Smooth muscle cell (in vitro differentiated cells): ENCODE measurements around the gene TP53I3. TPM values are rescaled to one million over a fixed set of nuclear protein-coding genes. Genes with fewer than 3 reads are reported as not detected.

Experiments
- DNase-seq: peaks from one replicate; lab custom pipeline; 2025; ENCODE audit not compliant: unreplicated experiment; lab: John Stamatoyannopoulos, UW
- H2AFZ ChIP-seq: fragments of 200-600 bp; sonication (generic); 2 replicates; pipeline ENCODE4 v1.6.0; 2016; ENCODE audit warnings: antibody characterized with exemption, low read depth, mild to moderate bottlenecking
- H3F3A ChIP-seq: fragments of 200-600 bp; sonication (generic); 2 replicates; pipeline ENCODE4 v1.6.0; 2017; ENCODE audit warnings: antibody characterized with exemption, low read depth
- H3K27ac ChIP-seq: fragments of 200-600 bp; sonication (generic); 2 replicates; pipeline ENCODE4 v1.5.1; 2016; ENCODE audit warnings: low read depth, mild to moderate bottlenecking
- H3K27me3 ChIP-seq: fragments of 200-600 bp; sonication (generic); 2 replicates; pipeline ENCODE4 v1.6.1; 2016; ENCODE audit warnings: low read depth, mild to moderate bottlenecking
- H3K36me3 ChIP-seq: fragments of 200-600 bp; sonication (generic); 2 replicates; pipeline ENCODE4 v1.5.1; 2016; ENCODE audit warnings: low read depth
- H3K4me1 ChIP-seq: fragments of 200-600 bp; sonication (generic); 2 replicates; pipeline ENCODE4 v1.5.1; 2016; ENCODE audit warnings: low read depth
- H3K4me2 ChIP-seq: fragments of 200-600 bp; sonication (generic); 2 replicates; pipeline ENCODE4 v1.6.0; 2016; ENCODE audit warnings: mild to moderate bottlenecking
- H3K4me3 ChIP-seq: fragments of 200-600 bp; sonication (generic); 2 replicates; pipeline ENCODE4 v1.5.1; 2016; ENCODE audit warnings: mild to moderate bottlenecking
- H3K79me2 ChIP-seq: fragments of 200-600 bp; sonication (generic); 2 replicates; pipeline ENCODE4 v1.6.0; 2016; ENCODE audit warnings: low read depth, mild to moderate bottlenecking
- H3K9ac ChIP-seq: fragments of 200-600 bp; sonication (generic); 2 replicates; pipeline ENCODE4 v1.6.0; 2016; ENCODE audit warnings: low read depth
- H3K9me3 ChIP-seq: fragments of 200-600 bp; sonication (generic); replicated peaks from 2 replicates; pipeline ENCODE4 v1.5.1; 2016; ENCODE audit warnings: low read depth
- H4K20me1 ChIP-seq: fragments of 200-600 bp; sonication (generic); 2 replicates; pipeline ENCODE4 v1.6.0; 2016; ENCODE audit warnings: low read depth
- CTCF ChIP-seq: fragments of 200-600 bp; sonication (generic); IDR thresholded peaks from 2 replicates; pipeline ENCODE4 v1.5.1; 2017; ENCODE audit warnings: borderline replicate concordance, mild to moderate bottlenecking, antibody characterized with exemption; ENCODE audit not compliant: insufficient read depth, poor library complexity, severe bottlenecking
- WGBS: methylation state at CpG from one replicate; pipeline ENCODE4 v1.1.7; 2016; ENCODE audit warnings: low lambda C conversion rate; 5-methylcytosine and 5-hydroxymethylcytosine counted together
- polyA plus RNA-seq: library from polyadenylated mRNA; unstranded; fragments of >200 nt; fragmentation: Nextera tagmentation; extraction: Ambion mirVana; gene quantifications from 2 replicates; pipeline ENCODE4 v1.2.1, GENCODE V29; 2016
- total RNA-seq: library from RNA; depleted of rRNA; stranded (reverse); fragments of >200 nt; gene quantifications from 2 replicates; pipeline ENCODE4 v1.2.3, GENCODE V29; 2014

The TP53I3 gene
- total and polyA plus RNA-seq, 2 experiments from 2014 or later: 24.9 to 56.3 TPM

DNA sequence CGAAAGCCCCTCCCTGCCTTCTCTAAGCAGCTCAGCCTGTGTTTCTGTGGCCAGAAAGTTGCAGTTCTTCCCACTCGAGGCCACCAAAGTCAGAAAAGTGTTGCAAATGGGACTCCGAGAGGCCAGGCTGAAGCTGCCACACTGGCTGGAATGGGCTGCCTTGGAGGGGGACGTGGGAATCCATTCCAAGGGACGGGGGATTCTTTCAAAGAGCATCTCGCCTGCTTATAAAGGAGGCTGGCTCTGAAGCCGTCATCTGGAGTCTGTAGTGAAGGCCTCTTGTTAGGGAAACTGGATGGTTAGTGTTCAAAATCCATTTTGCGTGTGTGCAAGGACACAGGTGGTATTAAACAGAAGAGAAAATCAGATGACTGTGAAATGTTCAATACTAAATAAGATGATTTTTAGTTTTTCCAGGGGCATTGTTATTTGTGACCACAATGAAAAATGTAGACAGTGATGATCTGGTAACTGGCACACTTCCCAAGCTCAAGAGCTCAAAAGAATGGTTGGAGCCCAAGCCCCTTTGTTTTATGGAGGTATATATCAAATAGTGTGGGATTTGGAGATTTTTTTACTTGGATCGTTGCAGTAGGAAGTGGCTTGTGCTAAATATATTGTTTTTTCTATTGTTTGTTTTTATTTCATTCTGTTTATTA, 39.4 kb upstream of the TP53I3 start:
- Histone ChIP-seq H3K27me3 (no peaks in the 10 kb centered on the region), H3K9me3 (no peaks in the 10 kb centered on the region), H3K4me2 (peak overlapping the region; percentile 93), H3K36me3 (no peaks in the 10 kb centered on the region), H3K27ac (peak overlapping the region; percentile 73), H3K4me1 (peaks cover 19% of the 10 kb centered on the region), H3K4me3 (peak overlapping the region; percentile 87), H2AFZ (peak overlapping the region; percentile 79), H3K79me2 (peaks cover 13% of the 10 kb centered on the region), H3K9ac (peak overlapping the region; percentile 69), H3F3A (peaks cover 6% of the 10 kb centered on the region), H4K20me1 (no peaks in the 10 kb centered on the region)
- 18% methylated on average over 9 of the region's 9 CpGs for WGBS
- no peak for DNase-seq
- no peak for TF ChIP-seq CTCF

GRCh38 chr2:24123195-24123921, 38.7 kb upstream of the TP53I3 start, which contains the start of the genes FAM228B and PFN4:
Gene FAM228B (plus strand): TSS chr2:24123469. CDS start chr2:24124362, 893 bp downstream.
Gene PFN4 (minus strand): TSS chr2:24123334. CDS start chr2:24122535, 799 bp downstream.
- H3K36me3 ChIP-seq: no peaks in the 10 kb centered on the region
- H3K9ac ChIP-seq: peak within 1 kb of the TSS; percentile 69
- no peaks in the 10 kb centered on the region for H3K9me3 ChIP-seq
- H4K20me1 ChIP-seq: no peaks in the 10 kb centered on the region
- peaks cover 13% of the 10 kb centered on the region for H3K79me2 ChIP-seq
- peak within 1 kb of the TSS; percentile 82 for H2AFZ ChIP-seq
- WGBS: under 1% methylated on average over 88 of the region's 103 CpGs
- DNase-seq: peak; percentile 72
- H3K4me2 ChIP-seq: peak within 1 kb of the TSS; percentile 93
- peaks cover 19% of the 10 kb centered on the region for H3K4me1 ChIP-seq
- no peak for TF ChIP-seq CTCF
- H3K27ac ChIP-seq: peak within 1 kb of the TSS; percentile 73
- H3F3A ChIP-seq: peaks cover 7% of the 10 kb centered on the region
- peak within 1 kb of the TSS; percentile 87 for H3K4me3 ChIP-seq
- no peaks in the 10 kb centered on the region for H3K27me3 ChIP-seq

DNA sequence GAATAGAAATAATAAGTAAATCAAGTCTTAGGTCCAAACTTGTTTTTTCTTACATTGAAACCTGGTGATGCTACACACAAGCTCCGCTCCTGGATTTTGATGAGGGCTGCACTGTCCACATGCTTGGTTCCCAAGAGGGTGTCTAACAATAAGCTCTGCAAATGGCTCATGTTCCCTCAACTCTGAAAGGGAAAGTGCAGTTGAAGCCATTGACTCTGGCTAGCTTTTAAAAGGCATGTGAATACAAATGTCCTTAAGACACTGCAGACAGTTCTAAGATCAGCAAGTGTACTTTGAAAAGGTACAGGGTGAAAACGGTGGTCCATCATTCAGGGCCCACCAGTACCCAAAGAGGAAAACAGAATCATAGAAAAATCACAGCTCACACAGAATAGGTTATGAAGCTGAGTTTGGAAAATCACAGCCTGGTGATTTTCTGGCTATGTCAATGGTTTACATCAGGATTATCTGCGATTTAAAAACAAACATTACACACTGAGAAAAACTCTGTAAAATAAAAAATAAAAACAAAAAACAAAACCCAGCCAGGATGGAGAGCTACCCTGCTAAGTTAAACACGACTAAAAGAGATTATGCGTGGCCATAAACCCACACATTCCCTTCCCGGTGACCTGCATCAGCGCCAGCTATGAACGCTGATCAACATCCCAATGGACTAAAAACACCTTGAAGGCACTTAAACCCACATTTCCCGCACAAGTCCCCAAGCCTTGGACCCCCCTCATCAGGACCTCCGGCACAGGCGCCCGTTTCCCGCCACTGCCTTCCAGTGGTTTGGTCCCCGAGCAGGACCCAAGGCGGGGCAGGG, 37.9 kb upstream of the TP53I3 start:
- H3K4me3 ChIP-seq: peak overlapping the region; percentile 87
- peak overlapping the region; percentile 69 for H3K9ac ChIP-seq
- H3K27ac ChIP-seq: peak overlapping the region; percentile 73
- 18% methylated on average over 15 of the region's 15 CpGs for WGBS
- peak overlapping the region; percentile 93 for H3K4me2 ChIP-seq
- no peaks in the 10 kb centered on the region for H3K9me3 ChIP-seq
- H3K79me2 ChIP-seq: peaks cover 13% of the 10 kb centered on the region
- H3K4me1 ChIP-seq: peaks cover 19% of the 10 kb centered on the region
- H4K20me1 ChIP-seq: no peaks in the 10 kb centered on the region
- no peak for TF ChIP-seq CTCF
- DNase-seq: no peak
- H2AFZ ChIP-seq: peak overlapping the region; percentile 82
- no peaks in the 10 kb centered on the region for H3K36me3 ChIP-seq
- H3K27me3 ChIP-seq: no peaks in the 10 kb centered on the region
- H3F3A ChIP-seq: peaks cover 9% of the 10 kb centered on the region
